ENCODE data around the gene KIAA2012. TPM values are rescaled to one million over a fixed set of nuclear protein-coding genes. Genes with fewer than 3 reads are reported as not detected.

Gene KIAA2012
- total RNA-seq, 2 experiments from 2014 or later = not detected

DNA sequence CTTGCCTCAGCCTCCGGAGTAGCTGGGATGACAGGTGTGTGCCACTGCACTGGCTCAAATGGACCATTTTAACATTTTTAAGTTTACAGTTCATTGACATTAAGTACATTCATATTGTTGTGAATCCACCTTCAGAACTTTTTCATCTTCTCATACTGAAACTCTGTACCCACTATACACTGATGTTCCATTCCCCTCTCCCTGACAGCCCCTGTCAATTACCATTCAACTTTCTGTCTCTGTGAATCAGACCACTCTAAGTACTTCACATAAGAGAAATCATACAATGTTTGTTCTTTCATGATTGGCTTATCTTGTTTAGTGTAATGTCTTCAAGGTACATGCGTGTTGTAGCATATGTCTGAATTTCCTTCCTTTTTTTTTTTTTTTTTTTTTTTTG, 1.9 kb upstream of the KIAA2012 start:
- CTCF ChIA-PET (ENCODE audit: unreplicated experiment) = no interaction called here
- no TSS peak for BruUV-seq (replicated peaks)

DNA sequence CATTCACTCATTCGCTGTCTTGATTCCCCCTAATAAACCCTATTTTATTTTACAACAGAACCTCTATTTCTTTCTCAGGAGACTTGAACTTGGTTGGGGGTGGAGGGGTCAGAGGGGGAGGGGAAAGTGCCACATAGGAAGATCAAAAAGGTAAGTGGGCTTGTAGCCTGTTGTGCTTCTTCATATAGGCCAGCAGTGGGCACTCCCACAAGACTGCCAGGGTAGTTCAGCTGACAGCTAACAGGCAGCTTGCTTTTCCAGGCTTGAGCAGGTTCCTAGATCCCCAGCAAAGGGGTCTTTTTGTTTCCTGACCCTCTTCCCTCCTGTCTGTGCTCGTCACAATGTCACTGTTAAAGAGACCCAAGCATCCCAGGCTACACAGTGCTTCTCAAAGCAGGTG, 829 bp upstream of the KIAA2012 start:
- Histone ChIP-seq H3K79me2 (ENCODE audit: insufficient read depth, low read depth, low read length) (no peaks in the 10 kb centered on the region), H3K4me2 (ENCODE audit: low read length) (no peak overlapping the region), H2AFZ (ENCODE audit: low read length) (no peak overlapping the region), H3K9me3 (ENCODE audit: low read length) (no peaks in the 10 kb centered on the region), H3K27ac (ENCODE audit: low read depth, low read length, poor library complexity, severe bottlenecking) (no peak overlapping the region), H4K20me1 (ENCODE audit: insufficient read depth, low read length) (no peaks in the 10 kb centered on the region), H3K4me3 (ENCODE audit: low read depth, low read length, poor library complexity, severe bottlenecking) (no peak overlapping the region), H3K36me3 (ENCODE audit: insufficient read depth, low read length) (no peaks in the 10 kb centered on the region), H3K4me1 (ENCODE audit: insufficient read depth, low read length, poor library complexity, severe bottlenecking) (no peaks in the 10 kb centered on the region), H3K9me2 (ENCODE audit: insufficient read depth, low read length) (no peaks in the 10 kb centered on the region)
- ChIA-PET CTCF (ENCODE audit: unreplicated experiment) (no interaction called here), POLR2A (interaction anchor here (0.6 kb wide), 1 partner anchor 32 kb away, joined by 3 read pairs; no protein-coding TSS in a partner anchor)
- TF ChIP-seq EZH2phosphoT487 (IDR thresholded peaks at IDR 0.05; ENCODE audit: borderline replicate concordance, low read depth, low read length) = no peak
- TF ChIP-seq, protein P1, sequence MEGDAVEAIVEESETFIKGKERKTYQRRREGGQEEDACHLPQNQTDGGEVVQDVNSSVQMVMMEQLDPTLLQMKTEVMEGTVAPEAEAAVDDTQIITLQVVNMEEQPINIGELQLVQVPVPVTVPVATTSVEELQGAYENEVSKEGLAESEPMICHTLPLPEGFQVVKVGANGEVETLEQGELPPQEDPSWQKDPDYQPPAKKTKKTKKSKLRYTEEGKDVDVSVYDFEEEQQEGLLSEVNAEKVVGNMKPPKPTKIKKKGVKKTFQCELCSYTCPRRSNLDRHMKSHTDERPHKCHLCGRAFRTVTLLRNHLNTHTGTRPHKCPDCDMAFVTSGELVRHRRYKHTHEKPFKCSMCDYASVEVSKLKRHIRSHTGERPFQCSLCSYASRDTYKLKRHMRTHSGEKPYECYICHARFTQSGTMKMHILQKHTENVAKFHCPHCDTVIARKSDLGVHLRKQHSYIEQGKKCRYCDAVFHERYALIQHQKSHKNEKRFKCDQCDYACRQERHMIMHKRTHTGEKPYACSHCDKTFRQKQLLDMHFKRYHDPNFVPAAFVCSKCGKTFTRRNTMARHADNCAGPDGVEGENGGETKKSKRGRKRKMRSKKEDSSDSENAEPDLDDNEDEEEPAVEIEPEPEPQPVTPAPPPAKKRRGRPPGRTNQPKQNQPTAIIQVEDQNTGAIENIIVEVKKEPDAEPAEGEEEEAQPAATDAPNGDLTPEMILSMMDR (conservative IDR thresholded peaks at IDR 0.05; ENCODE audit: low read length) = peak; percentile 38
- peak; percentile 8 for DNase-seq (ENCODE audit: low spot score)
- intact Hi-C loops (cut with micrococcal nuclease; ENCODE audit: unreplicated experiment) = no loop called here
- BruUV-seq (replicated peaks) = no TSS peak

More for the DNA sequence above, 1.9 kb upstream of the KIAA2012 start:
- no peaks in the 10 kb centered on the region for H3K4me1 ChIP-seq (ENCODE audit: insufficient read depth, low read length, poor library complexity, severe bottlenecking)
- TF ChIP-seq, protein P1 (conservative IDR thresholded peaks at IDR 0.05; ENCODE audit: low read length) = no peak
- TF ChIP-seq EZH2phosphoT487 (IDR thresholded peaks at IDR 0.05; ENCODE audit: borderline replicate concordance, low read depth, low read length) = no peak
- POLR2A ChIA-PET = interaction anchor here (0.6 kb wide), 1 partner anchor 197 kb away, joined by 4 read pairs; no protein-coding TSS in a partner anchor
- H3K4me3 ChIP-seq (ENCODE audit: low read depth, low read length, poor library complexity, severe bottlenecking) = no peak overlapping the region
- no peaks in the 10 kb centered on the region for H3K36me3 ChIP-seq (ENCODE audit: insufficient read depth, low read length)
- H3K27ac ChIP-seq (ENCODE audit: low read depth, low read length, poor library complexity, severe bottlenecking) = no peak overlapping the region
- no peaks in the 10 kb centered on the region for H4K20me1 ChIP-seq (ENCODE audit: insufficient read depth, low read length)
- DNase-seq (ENCODE audit: low spot score) = no peak
- H2AFZ ChIP-seq (ENCODE audit: low read length) = no peak overlapping the region
- H3K79me2 ChIP-seq (ENCODE audit: insufficient read depth, low read depth, low read length) = no peaks in the 10 kb centered on the region
- no peak overlapping the region for H3K4me2 ChIP-seq (ENCODE audit: low read length)
- no peaks in the 10 kb centered on the region for H3K9me3 ChIP-seq (ENCODE audit: low read length)
- intact Hi-C loops (cut with micrococcal nuclease; ENCODE audit: unreplicated experiment) = no loop called here
- H3K9me2 ChIP-seq (ENCODE audit: insufficient read depth, low read length) = no peaks in the 10 kb centered on the region

DNA sequence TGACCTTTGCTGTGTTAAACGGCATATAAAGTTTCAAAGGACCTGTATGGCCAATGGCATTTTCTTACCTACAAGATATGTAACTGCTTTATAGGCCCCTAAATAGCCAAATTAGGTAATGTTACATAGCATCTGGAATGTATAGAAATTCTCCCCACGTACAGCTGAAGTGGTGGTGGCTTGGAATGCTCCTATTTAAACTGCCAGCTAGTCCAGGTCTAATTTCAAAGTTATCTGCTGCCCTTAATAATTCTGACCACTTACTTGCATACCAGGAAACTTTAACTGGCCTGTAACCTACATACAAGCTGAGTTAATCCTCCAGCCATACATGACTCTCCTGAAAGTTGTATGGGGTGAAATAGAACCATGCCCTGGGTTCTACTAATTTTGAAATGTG, 1.3 kb downstream of the KIAA2012 start:
- no peak for TF ChIP-seq EZH2phosphoT487 (IDR thresholded peaks at IDR 0.05; ENCODE audit: borderline replicate concordance, low read depth, low read length)
- TF ChIP-seq, protein P1 (conservative IDR thresholded peaks at IDR 0.05; ENCODE audit: low read length) = no peak
- intact Hi-C loops (cut with micrococcal nuclease; ENCODE audit: unreplicated experiment) = no loop called here
- Histone ChIP-seq H2AFZ (ENCODE audit: low read length) (no peak overlapping the region), H4K20me1 (ENCODE audit: insufficient read depth, low read length) (no peaks in the 10 kb centered on the region), H3K27ac (ENCODE audit: low read depth, low read length, poor library complexity, severe bottlenecking) (no peak overlapping the region), H3K9me3 (ENCODE audit: low read length) (no peaks in the 10 kb centered on the region), H3K9me2 (ENCODE audit: insufficient read depth, low read length) (no peaks in the 10 kb centered on the region), H3K4me1 (ENCODE audit: insufficient read depth, low read length, poor library complexity, severe bottlenecking) (no peaks in the 10 kb centered on the region), H3K4me3 (ENCODE audit: low read depth, low read length, poor library complexity, severe bottlenecking) (no peak overlapping the region), H3K36me3 (ENCODE audit: insufficient read depth, low read length) (no peaks in the 10 kb centered on the region), H3K4me2 (ENCODE audit: low read length) (no peak overlapping the region), H3K79me2 (ENCODE audit: insufficient read depth, low read depth, low read length) (no peaks in the 10 kb centered on the region)
- POLR2A ChIA-PET = no interaction called here
- CTCF ChIA-PET (ENCODE audit: unreplicated experiment) = no interaction called here
- no TSS peak for BruUV-seq (replicated peaks)
- DNase-seq (ENCODE audit: low spot score) = no peak
